HepG2 (cell line): ENCODE results near the gene TMEM196.

Source experiments
- ELF4 ChIP-seq: sonication (generic); formaldehyde crosslinking; IDR thresholded peaks from 2 replicates; pipeline ENCODE4 v1.5.0; 2020; ENCODE audit warnings: missing genetic modification reagents, mild to moderate bottlenecking, moderate library complexity, borderline replicate concordance
- HNRNPUL1 ChIP-seq: fragments of 200-400 bp; formaldehyde crosslinking; IDR thresholded peaks from 2 replicates; pipeline ENCODE4 v1.6.1; 2017; ENCODE audit warnings: low read depth, mild to moderate bottlenecking, low read length, moderate library complexity
- PBX3 ChIP-seq: sonication (generic); formaldehyde crosslinking; IDR thresholded peaks from 2 replicates; pipeline ENCODE4 v1.8.1; 2023; ENCODE audit warnings: missing genetic modification reagents, inconsistent platforms, borderline replicate concordance
- POLR2AphosphoS5 ChIP-seq: IDR thresholded peaks from 2 replicates; pipeline ENCODE4 v1.6.1; 2012; ENCODE audit warnings: low read depth, low read length
- SOX13 ChIP-seq, 3 experiments: fragments of 450-650 bp in 1 of 3; sonication (generic) in 1 of 3; formaldehyde crosslinking in 1 of 3; IDR thresholded peaks in 2 of 3; conservative IDR thresholded peaks in 1 of 3; 2 replicates each; pipeline versions ENCODE4 v1.5.0 to v1.6.1; 2016 to 2020; ENCODE audit warnings: antibody characterized with exemption in 1 of 3, mild to moderate bottlenecking in 1 of 3, missing compliant biosample characterization in 1 of 3, missing genetic modification reagents in 1 of 3, moderate library complexity in 1 of 3
- SRF ChIP-seq: IDR thresholded peaks from 2 replicates; pipeline ENCODE4 v1.6.1; 2011; ENCODE audit warnings: mild to moderate bottlenecking, low read depth, low read length, moderate library complexity
- ZNF232 ChIP-seq: sonication (generic); formaldehyde crosslinking; IDR thresholded peaks from 2 replicates; pipeline ENCODE4 v1.4.0; 2020; ENCODE audit warnings: missing genetic modification reagents, borderline replicate concordance
- ZNF800 ChIP-seq: sonication (generic); formaldehyde crosslinking; IDR thresholded peaks from 2 replicates; pipeline ENCODE4 v1.4.0; 2020; ENCODE audit warnings: missing genetic modification reagents

DNA sequence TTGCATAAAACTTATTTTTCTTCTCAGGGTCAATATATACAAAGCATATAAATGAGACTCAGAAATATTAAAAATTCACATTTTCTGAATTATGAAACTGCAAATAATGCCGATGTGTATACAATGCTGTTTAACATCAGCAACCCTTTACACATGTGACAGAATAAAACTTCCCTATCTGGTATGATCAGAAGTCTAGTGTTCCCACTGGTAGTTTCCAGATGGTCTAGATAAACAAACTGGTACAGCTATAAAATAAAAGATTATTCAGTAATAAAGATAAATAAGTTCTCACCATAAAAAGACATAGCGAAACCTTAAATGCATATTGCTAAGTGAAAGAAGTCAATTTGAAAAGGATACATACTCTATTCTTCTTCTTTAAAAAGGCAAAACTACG lies 72.5 kb downstream of the TMEM196 start:
- no peak for TF ChIP-seq SRF
- TF ChIP-seq POLR2AphosphoS5: no peak
- TF ChIP-seq ZNF800 (CRISPR knock-in tag): no peak
- TF ChIP-seq HNRNPUL1: no peak
- TF ChIP-seq ELF4 (CRISPR knock-in tag): no peak
- no peak for TF ChIP-seq SOX13 (IDR thresholded peaks at IDR 0.05)
- no peak for TF ChIP-seq SOX13 (CRISPR knock-in tag; conservative IDR thresholded peaks at IDR 0.05 in 1 of 2, IDR thresholded peaks at IDR 0.05 in 1 of 2)
- no peak for TF ChIP-seq ZNF232 (CRISPR knock-in tag)
- TF ChIP-seq PBX3 (CRISPR knock-in tag): no peak
